HG03520 (cell line): Measurements from ENCODE around the gene WASF2.
"Not testable (repeated sequence)": the region's sequence is repeated elsewhere in the genome, so short reads cannot be mapped to it uniquely, and the experiment has no call there.

Experiments
- ATAC-seq: cut with Tn5 transposase; IDR thresholded peaks from one replicate; pipeline ENCODE4 v1.9.1; 2021; ENCODE audit warnings: mild to moderate bottlenecking, moderate library complexity; ENCODE audit not compliant: unreplicated experiment

Gene WASF2, protein sequence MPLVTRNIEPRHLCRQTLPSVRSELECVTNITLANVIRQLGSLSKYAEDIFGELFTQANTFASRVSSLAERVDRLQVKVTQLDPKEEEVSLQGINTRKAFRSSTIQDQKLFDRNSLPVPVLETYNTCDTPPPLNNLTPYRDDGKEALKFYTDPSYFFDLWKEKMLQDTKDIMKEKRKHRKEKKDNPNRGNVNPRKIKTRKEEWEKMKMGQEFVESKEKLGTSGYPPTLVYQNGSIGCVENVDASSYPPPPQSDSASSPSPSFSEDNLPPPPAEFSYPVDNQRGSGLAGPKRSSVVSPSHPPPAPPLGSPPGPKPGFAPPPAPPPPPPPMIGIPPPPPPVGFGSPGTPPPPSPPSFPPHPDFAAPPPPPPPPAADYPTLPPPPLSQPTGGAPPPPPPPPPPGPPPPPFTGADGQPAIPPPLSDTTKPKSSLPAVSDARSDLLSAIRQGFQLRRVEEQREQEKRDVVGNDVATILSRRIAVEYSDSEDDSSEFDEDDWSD

DNA sequence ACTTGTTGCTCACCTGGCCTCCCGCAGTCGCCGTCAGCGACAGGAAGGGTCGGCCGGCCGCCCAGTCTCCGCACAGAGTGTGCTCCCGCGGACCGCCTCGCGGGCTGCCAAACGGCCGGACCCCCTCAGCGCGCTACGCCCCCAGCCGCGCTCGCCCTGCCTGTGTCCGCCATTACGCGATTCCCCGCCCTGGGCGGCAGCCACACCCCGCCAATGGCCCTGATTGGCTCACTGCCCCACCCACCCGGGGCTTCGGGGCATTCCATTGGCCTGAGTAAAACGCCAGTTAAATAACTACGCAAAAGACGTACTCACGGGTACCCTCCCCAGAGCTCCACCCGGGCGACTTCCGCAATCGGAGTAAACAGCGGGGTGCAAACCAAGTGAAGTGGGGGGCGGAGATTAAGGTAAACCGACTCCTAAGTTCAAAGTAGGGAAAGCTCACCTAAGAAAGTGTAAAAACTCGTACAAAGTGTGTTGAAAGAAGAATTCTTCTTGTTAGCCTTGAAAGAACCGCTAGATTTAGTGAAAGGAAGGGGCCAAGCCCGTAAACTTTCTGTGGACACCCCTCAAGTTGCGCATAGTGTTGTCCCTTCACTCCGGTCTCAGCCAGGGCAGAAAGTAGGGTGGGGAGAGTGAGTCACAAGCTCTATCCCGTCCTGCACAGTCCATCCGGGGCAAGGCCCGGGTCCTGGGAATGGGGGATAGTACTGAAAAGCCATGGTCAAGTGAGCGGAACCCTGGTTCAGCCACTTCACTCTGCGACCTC lies at the start of gene WASF2:
WASF2 (minus strand) TSS at position 195 of the 769 bp plus-strand sequence. CDS start 61,277 bp downstream, outside the sequence.
- ATAC-seq: peak; percentile 76

DNA sequence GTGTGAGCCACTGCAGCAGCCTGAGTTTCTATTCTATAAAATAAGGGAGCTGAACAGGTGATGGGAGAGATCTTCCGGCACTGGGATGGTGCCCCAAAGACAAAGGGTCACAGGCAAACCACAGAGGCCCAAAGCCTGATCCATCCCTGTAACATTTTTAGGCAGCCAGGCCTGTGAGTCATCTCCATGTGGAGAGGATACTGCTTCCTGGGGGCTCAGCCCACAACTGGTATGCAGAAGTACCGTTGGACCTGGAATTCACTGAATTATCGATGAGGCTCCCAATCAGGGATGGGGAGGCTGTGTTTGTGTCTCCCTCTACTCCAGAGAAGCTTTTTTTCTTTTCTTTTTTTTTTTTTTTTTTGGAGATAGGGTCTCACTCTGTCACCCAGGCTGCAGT lies 48.8 kb upstream of the WASF2 start:
- no peak for ATAC-seq

DNA sequence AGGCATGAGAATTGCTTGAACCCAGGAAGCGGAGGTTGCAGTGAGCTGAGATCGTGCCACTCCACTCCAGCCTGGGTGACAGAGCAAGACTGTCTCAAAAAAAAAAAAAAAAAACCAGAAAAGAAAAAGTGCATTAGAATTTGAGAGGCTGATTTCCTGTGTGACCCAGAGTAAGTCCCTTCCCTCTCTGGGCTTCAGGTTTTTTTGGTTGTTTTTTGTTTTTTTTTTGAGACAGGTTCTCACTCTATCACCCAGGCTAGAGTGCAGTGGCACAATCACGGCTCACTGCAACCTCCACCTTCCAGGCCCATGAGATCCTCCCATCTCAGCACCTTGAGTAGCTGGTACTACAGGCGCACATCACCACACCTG lies 48.3 kb upstream of the WASF2 start:
- ATAC-seq: not testable (repeated sequence)

DNA sequence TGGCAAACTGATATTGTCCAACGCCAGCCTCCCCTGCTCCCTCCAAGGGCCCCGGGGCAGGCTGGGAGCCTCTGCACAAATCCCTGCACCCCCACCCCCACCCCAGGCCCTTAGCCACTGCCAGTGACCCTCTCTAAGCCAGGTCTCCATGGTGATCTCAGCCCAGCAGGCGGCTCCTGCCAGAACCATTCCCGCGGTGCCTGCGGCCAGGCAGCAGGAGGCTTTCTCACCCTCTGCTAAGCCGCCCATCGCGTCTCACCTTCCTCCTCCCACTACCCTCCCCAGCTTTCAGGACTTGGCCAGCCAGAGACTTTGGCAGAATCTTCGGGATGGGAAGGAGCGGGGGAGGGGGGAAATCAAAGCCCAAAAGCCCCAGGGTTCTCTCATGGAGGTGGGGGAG lies 46.8 kb upstream of the WASF2 start:
- no peak for ATAC-seq

DNA sequence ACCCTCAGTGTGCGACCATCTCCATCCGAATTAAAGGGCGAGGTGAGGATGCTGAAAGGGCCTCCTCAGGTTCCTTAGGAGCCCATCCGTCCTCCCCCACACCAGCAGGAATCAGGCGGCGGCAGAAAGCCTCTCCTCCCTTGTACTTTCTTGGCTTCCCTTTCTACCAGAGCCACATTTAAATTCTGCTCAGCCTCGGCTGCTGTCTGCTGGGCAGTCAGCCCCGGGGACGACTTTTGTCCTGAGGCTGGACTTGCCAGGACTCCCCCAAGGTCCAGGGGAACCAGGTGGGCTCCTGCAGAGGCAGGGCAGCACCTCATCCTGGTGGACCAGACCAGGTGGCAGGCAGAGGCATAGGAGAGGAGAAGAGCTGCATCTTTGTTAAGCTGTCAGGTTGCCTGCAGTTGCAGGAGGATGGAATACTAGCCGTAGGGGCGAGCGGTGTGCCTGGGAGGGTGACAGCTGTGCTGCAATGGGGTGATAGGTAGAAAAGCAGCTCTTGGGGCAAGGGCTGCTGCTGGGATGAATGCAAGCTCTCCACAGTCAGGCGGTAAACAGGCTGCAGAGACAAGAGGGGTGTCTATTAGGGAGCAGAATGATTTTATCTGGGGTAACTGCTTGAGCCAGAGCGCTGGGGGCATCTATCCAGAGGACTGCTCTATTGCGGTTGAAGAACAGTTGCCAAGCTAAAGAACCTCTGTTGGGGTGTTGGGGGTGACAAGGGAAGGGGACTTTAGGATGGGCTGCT lies 46.2 kb upstream of the WASF2 start:
- no peak for ATAC-seq

DNA sequence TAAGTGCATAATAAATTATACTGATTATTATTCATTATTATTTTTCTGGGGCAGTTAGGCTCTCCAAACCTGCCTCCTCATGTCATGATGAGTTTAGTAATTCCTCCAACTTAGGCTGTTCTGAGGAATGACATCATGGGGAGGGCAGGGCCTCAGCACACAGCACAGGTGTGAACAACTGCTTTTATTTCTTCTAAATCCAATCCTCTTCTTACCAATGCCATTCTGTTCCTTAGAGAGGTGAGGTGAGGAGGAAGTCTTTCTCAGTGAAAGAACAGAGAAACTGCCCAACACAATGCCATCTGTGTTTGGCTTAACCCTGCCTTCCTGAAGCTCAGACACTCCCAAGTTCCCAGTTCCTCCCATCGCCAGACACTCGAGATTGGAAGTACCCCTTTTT lies 45.4 kb upstream of the WASF2 start:
- ATAC-seq: no peak

DNA sequence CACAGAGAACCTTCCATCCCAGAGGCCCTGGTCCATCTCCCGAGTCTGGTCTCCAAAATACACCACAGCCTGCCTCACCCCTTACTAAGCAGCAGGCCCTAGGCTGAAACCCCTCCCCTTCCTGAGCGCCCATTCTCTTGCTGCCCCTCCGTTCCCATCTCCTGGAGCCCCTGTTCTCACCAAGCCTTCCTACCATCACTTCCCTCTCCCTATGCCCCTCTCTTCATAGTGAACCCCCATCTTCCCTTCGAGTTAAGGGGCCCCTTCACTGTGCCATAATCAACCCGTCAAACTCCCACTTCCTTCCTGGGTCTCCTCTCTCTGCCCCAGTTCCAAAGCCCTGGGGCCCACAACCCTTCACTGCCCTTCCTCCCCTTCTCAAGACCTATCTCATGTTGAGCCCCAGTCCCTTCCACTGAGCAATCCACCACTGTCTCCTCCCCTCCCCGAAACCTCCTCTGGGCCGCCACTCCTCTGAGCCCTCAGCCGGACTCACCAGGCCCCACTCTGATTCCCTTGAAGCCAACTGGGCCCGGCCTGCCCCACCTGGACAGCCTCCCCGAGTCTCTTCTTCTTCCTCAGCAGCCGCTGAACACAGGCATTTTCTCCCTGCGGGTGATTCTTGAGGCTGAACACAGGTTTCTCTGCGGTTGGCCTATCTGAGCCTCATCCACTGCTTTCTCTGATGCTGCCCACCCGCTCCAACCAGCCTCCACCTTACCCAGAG lies 42.2 kb upstream of the WASF2 start:
- no peak for ATAC-seq

DNA sequence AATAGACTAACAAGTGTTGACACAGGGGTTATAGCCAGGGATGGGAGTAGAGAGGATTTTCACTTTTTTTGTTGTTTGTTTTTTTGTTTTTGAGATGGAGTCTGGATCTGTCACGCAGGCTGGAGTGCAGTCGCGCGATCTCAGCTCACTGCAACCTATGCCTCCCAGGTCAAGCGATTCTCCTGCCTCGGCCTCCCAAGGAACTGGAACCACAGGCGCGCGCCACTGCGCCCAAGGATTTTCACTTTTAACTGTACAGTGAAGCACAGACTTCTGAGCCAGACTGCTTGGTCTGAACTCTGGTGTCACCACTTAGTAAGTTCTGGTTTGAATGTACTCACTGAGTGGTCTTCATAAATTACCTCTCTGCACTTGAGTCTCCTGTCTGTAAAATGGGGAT lies 40.2 kb upstream of the WASF2 start:
- no peak for ATAC-seq

DNA sequence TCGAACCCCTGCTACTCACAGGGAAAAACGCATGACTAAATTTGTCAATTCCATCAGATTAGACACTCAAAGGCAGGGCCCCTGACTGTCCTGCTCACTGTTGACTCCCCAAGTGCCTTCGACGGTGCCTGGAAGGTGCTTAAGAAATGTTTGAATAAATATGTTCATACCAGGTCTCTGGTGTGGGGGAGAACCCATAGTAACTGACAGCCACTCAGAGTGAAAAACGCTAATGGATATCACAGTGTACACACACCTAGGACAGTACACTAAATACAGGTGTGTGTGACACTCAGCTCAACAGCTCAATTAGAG lies 39.7 kb upstream of the WASF2 start:
- no peak for ATAC-seq

DNA sequence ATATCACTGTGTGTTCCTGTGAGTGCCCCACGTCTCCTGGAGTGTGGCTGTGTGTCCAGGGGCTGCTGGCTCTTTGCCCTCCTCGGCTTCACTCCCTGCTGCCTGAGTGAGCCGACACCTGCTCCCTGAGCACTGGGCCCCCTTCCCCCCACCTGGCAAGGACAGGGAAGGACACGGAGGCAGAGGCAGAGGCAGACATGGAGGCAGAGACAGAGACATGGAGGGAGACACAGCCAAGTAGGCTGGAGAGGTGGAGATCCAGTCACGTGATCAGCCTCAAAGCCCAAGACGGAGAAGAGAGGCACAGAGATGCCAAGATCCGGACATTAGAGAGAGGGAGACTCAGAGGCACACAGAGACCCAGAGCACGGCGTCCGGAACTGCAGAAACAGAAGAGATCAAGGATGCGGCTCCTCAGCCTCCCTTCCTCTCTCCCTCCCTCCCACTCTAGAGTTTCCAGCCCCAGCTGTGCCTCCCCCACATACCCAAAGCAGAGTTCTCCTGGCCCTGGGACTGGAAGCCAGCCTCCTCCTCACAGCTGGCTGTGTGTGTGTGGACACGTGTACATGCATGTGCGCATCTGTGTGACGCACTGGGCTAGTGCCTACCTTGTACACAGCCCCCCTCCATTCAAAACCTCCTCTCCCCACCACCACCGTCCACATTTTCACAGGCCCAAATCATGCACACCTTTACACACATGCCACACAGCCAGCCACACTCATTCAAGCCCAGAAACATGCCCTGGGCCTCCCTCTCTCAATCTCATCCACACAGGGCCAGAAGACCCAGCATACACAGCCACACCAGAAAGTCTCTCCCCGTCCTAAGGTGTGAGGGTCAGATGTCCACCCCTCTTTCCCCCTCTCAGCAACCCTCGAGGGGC lies 39.1 kb upstream of the WASF2 start:
- ATAC-seq: no peak

DNA sequence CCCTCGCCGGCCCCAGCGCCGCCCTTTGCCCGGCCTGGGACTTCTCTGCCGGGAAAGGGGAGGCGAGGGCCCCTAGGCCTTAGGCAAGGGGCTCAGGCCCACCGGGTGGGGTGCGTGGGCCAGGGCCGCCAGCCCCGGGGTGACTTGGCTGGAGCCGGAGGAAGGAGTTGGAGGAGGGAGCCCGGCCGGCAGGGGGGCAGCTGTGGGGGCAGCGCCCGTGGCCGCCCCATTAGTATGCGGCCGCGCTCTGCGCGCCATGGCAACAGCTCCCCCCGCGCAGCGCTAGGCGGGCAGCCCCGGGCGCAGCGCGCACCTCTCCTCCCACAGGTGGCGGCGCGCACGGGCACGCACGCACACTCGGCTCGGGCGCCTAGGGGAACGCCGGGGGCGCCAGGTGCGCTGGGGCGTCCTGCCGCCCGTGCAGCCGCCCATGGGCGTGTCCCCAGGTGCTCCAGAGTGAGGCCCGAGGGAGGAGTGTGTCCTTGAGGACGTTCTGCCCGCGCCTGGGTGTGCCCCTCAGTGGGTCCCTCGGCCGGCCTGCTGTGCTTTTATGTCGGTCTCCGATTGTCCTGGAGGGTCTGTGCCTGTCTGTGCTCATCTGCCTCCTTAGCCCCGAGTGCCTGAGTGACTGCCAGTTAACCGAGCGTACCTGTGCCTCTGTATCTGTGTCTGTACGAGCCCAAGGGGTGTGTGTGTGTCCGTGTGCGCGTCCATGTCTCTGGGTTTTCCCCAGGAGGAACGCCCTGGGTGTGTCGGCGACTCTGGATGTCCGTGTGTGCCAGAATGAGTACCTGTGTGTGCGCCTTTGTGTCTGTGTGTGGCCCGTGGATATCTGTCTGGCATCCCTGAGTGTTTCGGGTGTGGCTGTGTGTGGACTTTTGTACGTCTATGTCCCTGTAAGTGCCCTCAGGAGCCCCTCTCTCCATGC lies 38.2 kb upstream of the WASF2 start:
- no peak for ATAC-seq

DNA sequence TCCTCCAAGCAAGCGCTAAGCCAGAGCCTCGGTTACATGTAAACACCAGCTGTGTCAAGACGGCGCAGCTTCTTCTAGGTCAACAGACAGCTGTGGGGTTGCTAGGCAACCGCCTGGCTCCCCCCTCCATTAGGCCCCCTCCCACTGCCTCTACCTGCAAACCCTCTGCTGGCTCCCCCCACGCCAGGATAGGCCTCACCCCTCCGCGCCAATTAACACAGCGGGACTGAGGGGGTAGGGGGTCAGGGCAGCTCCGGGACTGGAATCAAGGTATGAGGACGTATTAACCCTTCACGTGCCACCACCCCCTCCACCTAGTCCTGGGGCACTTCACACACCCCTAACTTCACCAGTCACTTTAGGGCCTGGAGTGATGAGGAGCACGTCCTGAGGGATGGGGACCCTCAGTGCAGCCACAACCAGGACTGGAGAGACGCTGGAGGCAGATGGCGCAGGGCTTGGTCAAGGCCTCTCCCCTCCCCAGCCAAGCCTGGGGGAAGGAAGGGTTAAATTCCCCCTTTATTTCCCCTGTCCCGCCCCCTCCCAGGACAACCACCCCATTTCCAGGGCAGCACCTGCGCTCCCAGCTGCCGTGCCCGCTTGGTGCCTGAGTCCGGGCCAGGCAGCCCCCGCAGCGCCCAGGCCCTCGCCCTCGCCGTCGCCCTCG lies 37.4 kb upstream of the WASF2 start:
- ATAC-seq: no peak

DNA sequence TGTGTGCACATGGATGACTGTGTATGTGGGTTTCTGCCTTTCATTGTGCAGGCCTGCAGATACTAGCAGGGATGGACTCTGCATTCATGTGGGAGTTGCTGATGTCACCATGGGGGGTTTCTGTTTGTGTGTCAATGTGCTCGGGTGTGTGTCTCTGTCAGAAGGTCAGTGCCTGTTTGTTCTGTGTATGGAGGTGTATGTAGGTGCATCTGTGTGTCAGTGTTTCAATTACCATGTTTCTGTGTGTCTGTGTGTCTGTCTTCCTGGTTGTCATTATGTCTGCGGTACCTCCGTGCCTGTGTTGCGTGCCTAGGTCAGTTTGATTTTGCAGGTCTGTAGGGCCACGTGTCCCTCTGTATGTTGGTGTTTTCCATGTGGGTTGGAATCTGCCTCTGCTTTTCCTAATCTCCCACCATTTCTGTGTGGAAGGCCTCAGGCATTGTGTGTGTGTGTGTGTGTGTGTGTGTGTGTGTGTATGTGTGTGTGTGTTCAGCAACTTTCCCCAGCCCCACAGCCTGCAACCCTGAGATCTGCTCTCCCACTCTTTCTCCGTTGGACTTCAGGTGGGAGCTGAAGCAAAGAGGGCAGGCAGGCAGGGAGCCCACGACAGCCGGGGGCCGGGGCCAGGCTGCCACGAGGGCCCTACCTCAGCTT lies 36.7 kb upstream of the WASF2 start:
- ATAC-seq: no peak

DNA sequence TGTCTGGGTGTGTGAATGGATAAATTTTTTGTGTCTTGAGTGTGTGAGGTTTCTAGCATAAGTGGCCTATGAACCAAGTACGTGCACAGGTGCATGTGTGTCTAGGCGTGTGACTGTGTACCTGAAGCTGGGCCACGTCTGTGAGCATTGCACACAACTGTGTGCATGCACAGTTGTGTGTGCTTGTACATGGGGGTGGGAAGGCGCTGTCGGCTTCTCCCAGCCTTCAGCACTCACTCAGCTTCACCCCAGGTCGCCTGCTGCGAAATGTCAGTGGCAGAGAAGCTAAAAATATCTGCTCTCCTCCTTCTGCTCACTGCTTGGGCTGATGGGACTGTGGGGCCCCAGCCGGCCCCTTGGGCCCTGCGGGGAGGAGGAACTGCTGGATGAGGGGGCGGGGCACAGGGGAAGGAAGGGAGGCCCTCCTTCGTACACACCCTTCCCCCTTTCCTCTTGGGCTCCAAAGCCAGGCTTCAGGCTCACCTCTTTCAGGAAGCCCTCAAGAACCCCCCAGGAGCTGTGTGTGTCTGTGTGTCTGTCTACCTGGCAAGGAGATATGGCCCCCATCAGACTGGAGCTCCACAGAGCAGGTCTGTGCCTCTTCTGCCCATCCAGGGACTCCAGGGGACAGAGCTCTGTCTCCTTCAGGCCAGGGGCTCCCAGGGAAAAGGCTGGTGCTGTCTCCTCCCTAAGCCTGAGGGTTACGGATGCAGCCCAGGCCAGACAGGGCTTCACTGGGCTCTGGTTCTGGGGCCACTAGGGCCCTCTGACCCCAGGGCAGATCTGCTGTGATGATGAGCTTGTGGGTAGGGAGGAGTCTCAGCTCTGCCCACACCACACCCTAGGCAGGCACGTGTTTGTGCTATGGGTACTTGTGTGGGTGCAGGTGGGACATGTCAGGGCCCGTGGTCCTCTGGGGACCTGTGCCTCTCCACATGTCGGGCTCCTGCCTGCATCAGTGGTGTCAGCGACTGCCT lies 35.6 kb upstream of the WASF2 start:
- ATAC-seq: no peak

DNA sequence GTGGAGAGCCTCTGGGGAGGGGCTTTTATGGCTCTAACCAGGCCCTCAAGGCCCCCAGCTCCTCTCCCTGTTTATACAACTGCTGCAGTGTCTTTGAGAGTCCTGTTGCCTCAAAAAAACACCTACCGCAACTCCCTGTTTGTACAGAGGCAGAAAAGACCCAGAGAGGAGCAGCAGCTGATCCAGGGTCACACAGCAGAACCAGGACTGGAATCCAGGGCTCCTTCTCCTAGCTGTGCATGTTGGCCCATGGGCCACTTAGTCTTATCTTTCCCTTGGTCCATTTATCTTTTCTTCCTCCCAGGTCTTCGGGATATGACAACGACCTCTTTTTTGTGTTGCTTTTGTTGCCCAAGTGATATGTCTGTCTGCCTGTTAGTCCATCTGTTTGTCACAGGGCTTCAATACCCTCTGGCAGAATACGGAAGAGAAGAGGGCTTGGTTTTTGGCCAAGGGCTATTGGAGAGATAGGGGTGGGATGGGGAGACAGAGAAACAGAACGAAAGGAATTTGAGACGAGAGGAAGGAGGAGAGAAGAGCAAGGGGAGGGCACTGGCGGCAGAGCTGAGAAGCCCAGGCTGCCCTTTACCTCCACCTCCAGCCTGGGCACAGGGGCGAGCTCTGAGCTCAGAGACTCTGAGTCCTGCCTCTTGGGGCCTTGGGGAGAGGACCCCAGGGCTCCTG lies 33.5 kb upstream of the WASF2 start:
- no peak for ATAC-seq
